GM19328 (cell line): ENCODE measurements around the gene PLPP6.

ENCODE experiments used
- ATAC-seq: cut with Tn5 transposase; IDR thresholded peaks from one replicate; pipeline ENCODE4 v1.9.1; 2021; ENCODE audit warnings: mild to moderate bottlenecking, moderate library complexity; ENCODE audit not compliant: unreplicated experiment

Gene PLPP6

GRCh38 chr9:4661611-4662010 is 483 bp upstream of the PLPP6 start:
- ATAC-seq: no peak

- no peak for ATAC-seq
Observed at GRCh38 chr9:4662989-4663792, 1.1 kb downstream of the PLPP6 start.

- no peak for ATAC-seq
Observed at GRCh38 chr9:4663956-4664355, 1.9 kb downstream of the PLPP6 start.

GRCh38 chr9:4665357-4665756 is 3.3 kb downstream of the PLPP6 start:
- no peak for ATAC-seq

GRCh38 chr9:4666042-4666699 is 4.1 kb downstream of the PLPP6 start, which contains the start of gene SPATA6L:
TSS of gene SPATA6L (minus strand) at chr9:4666480. CDS start at chr9:4666250, 230 bp downstream.
- ATAC-seq: no peak

- ATAC-seq: no peak
Observed at GRCh38 chr9:4667681-4668080, 5.6 kb downstream of the PLPP6 start.

- no peak for ATAC-seq
Observed at GRCh38 chr9:4668604-4669003, 6.5 kb downstream of the PLPP6 start.

GRCh38 chr9:4669890-4670289 is 7.8 kb downstream of the PLPP6 start:
- no peak for ATAC-seq

- ATAC-seq: no peak
Observed at GRCh38 chr9:4670591-4670990, 8.5 kb downstream of the PLPP6 start.

GRCh38 chr9:4671737-4672136 is 9.6 kb downstream of the PLPP6 start:
- no peak for ATAC-seq

GRCh38 chr9:4674783-4675182 is 12.7 kb downstream of the PLPP6 start:
- no peak for ATAC-seq

GRCh38 chr9:4677392-4677791 is 15.3 kb downstream of the PLPP6 start:
- no peak for ATAC-seq

- peak; percentile 4 for ATAC-seq
Observed at GRCh38 chr9:4678679-4679267, 16.7 kb downstream of the PLPP6 start.

GRCh38 chr9:4679268-4680172 is 17.4 kb downstream of the PLPP6 start, which contains the start of gene CDC37L1:
TSS of gene CDC37L1 (plus strand) at chr9:4679569. CDS start at chr9:4679768, 199 bp downstream.
- ATAC-seq: peak; percentile 94

- ATAC-seq: peak; percentile 1
Observed at GRCh38 chr9:4680173-4680525, 18.1 kb downstream of the PLPP6 start.

GRCh38 chr9:4680750-4681149 is 18.7 kb downstream of the PLPP6 start:
- ATAC-seq: no peak

- ATAC-seq: no peak
Observed at GRCh38 chr9:4684820-4685219, 22.7 kb downstream of the PLPP6 start.

GRCh38 chr9:4686112-4686511 is 24.0 kb downstream of the PLPP6 start:
- no peak for ATAC-seq

GRCh38 chr9:4686584-4686983 is 24.5 kb downstream of the PLPP6 start:
- ATAC-seq: no peak

GRCh38 chr9:4689021-4689420 is 26.9 kb downstream of the PLPP6 start:
- no peak for ATAC-seq

- ATAC-seq: peak; percentile 55
Observed at GRCh38 chr9:4689687-4690104, 27.6 kb downstream of the PLPP6 start.
